Measurements from ENCODE around the gene NEK10.

GRCh38 chr3:27384191-27384590 is 15.0 kb upstream of the NEK10 start:
- no peak for TF ChIP-seq POLR2A (IDR thresholded peaks at IDR 0.05; ENCODE audit: low read length)
- no peak for TF ChIP-seq GATA1 (IDR thresholded peaks at IDR 0.05; ENCODE audit: low read depth, low read length)

Measured in erythroblast (primary cell).